GM23338 (cell line): Measurements from ENCODE around the gene SACS. TPM values are rescaled to one million over a fixed set of nuclear protein-coding genes. Genes with fewer than 3 reads are reported as not detected.

ENCODE experiments used
- ATAC-seq: fragments of 200-7000 bp; cut with Tn5 transposase; 3 replicates; pipeline ENCODE4 v1.9.1; 2020
- DNase-seq: peaks from one replicate; pipeline ENCODE4 v3.0.0-alpha.2; 2015; ENCODE audit warnings: low spot score
- H2AFZ ChIP-seq: fragments of 200-600 bp; sonication (generic); 2 replicates; pipeline ENCODE4 v1.8.0; 2016; ENCODE audit warnings: antibody characterized with exemption, mild to moderate bottlenecking, moderate library complexity
- H3F3A ChIP-seq: fragments of 200-600 bp; sonication (generic); replicated peaks from 2 replicates; pipeline ENCODE4 v1.8.0; 2017; ENCODE audit warnings: antibody characterized with exemption, mixed run types, low read depth
- H3K27ac ChIP-seq: fragments of 200-600 bp; sonication (generic); 2 replicates; pipeline ENCODE4 v1.6.1; 2016; ENCODE audit warnings: low read depth
- H3K27me3 ChIP-seq: fragments of 200-600 bp; sonication (generic); 2 replicates; pipeline ENCODE4 v1.8.0; 2016; ENCODE audit warnings: mild to moderate bottlenecking, mixed run types, moderate library complexity; ENCODE audit not compliant: insufficient read depth
- H3K36me3 ChIP-seq: fragments of 200-600 bp; sonication (generic); 2 replicates; pipeline ENCODE4 v1.8.0; 2016; ENCODE audit warnings: mild to moderate bottlenecking; ENCODE audit not compliant: insufficient read depth
- H3K4me1 ChIP-seq: fragments of 200-600 bp; sonication (generic); 2 replicates; pipeline ENCODE4 v1.8.0; 2016; ENCODE audit warnings: mild to moderate bottlenecking, moderate library complexity; ENCODE audit not compliant: insufficient read depth
- H3K4me2 ChIP-seq: fragments of 200-600 bp; sonication (generic); 2 replicates; pipeline ENCODE4 v1.7.1; 2017; ENCODE audit warnings: mixed run types
- H3K4me3 ChIP-seq: fragments of 200-600 bp; sonication (generic); 2 replicates; pipeline ENCODE4 v1.6.1; 2016; ENCODE audit warnings: mixed run types
- H3K79me2 ChIP-seq: fragments of 200-600 bp; sonication (generic); replicated peaks from 2 replicates; pipeline ENCODE4 v1.8.0; 2017; ENCODE audit warnings: mild to moderate bottlenecking; ENCODE audit not compliant: insufficient read depth
- H3K9me2 ChIP-seq: fragments of 200-600 bp; sonication (generic); 2 replicates; pipeline ENCODE4 v1.8.0; 2017; ENCODE audit not compliant: insufficient read depth
- H4K20me1 ChIP-seq: fragments of 200-600 bp; sonication (generic); replicated peaks from 2 replicates; pipeline ENCODE4 v1.8.0; 2017; ENCODE audit warnings: mild to moderate bottlenecking; ENCODE audit not compliant: insufficient read depth
- H3K27ac Mint-ChIP-seq: 2 replicates; pipeline ENCODE4 v1.8.0; 2020; ENCODE audit warnings: inconsistent platforms, mild to moderate bottlenecking, moderate library complexity, mixed read lengths
- H3K27me3 Mint-ChIP-seq: 3 replicates; pipeline ENCODE4 v1.8.0; 2022; ENCODE audit warnings: low read depth, mild to moderate bottlenecking, moderate library complexity, mixed read lengths, inconsistent platforms; ENCODE audit not compliant: insufficient read depth, poor library complexity
- H3K36me3 Mint-ChIP-seq: 3 replicates; pipeline ENCODE4 v1.8.0; 2021; ENCODE audit warnings: low read depth, mild to moderate bottlenecking, inconsistent platforms, moderate library complexity, mixed read lengths
- H3K4me1 Mint-ChIP-seq: 3 replicates; pipeline ENCODE4 v1.8.0; 2020; ENCODE audit warnings: mild to moderate bottlenecking, inconsistent platforms, mixed read lengths
- H3K4me3 Mint-ChIP-seq: 3 replicates; pipeline ENCODE4 v1.8.0; 2021; ENCODE audit warnings: moderate library complexity, mild to moderate bottlenecking, inconsistent platforms, mixed read lengths
- H3K9me3 Mint-ChIP-seq: 3 replicates; pipeline ENCODE4 v1.8.0; 2020; ENCODE audit warnings: moderate library complexity, mild to moderate bottlenecking, inconsistent platforms, mixed read lengths
- EZH2 ChIP-seq: fragments of 200-600 bp; sonication (generic); IDR thresholded peaks from one replicate; pipeline ENCODE4 v1.8.0; 2017; ENCODE audit warnings: antibody characterized with exemption, mild to moderate bottlenecking, low read depth; ENCODE audit not compliant: unreplicated experiment
- EZH2phosphoT487 ChIP-seq: fragments of 200-600 bp; sonication (generic); IDR thresholded peaks from one replicate; pipeline ENCODE4 v1.8.1; 2018; ENCODE audit warnings: antibody characterized with exemption; ENCODE audit not compliant: unreplicated experiment
- JUNB ChIP-seq: IDR thresholded peaks from one replicate; pipeline ENCODE4 v1.6.1; 2016; ENCODE audit warnings: antibody characterized with exemption; ENCODE audit not compliant: unreplicated experiment
- NANOG ChIP-seq: IDR thresholded peaks from 2 replicates; pipeline ENCODE4 v1.6.1; 2016; ENCODE audit warnings: antibody characterized with exemption, borderline replicate concordance
- POLR2AphosphoS5 ChIP-seq: IDR thresholded peaks from 2 replicates; pipeline ENCODE4 v1.6.1; 2016; ENCODE audit warnings: antibody characterized with exemption, low read depth
- STAT1 ChIP-seq: IDR thresholded peaks from one replicate; pipeline ENCODE4 v1.6.1; 2016; ENCODE audit warnings: antibody characterized with exemption; ENCODE audit not compliant: unreplicated experiment
- polyA plus RNA-seq: library from polyadenylated mRNA; unstranded; fragments of >200 nt; fragmentation: Nextera tagmentation; extraction: Ambion mirVana; gene quantifications from 2 replicates; pipeline ENCODE4 v1.2.1, GENCODE V29; 2016
- total RNA-seq: library from RNA; depleted of rRNA; stranded (reverse); fragments of >200 nt; shearing (Covaris generic); gene quantifications from 2 replicates; pipeline ENCODE4 v1.2.3, GENCODE V29; 2014
- TF ChIP-seq, protein P1 (sequence below): fragments of 250-450 bp; sonication (Bioruptor Pico); IDR thresholded peaks from 2 replicates; pipeline ENCODE4 v1.5.0; 2020; ENCODE audit warnings: mild to moderate bottlenecking, moderate library complexity

SACS gene
- total and polyA plus RNA-seq, 2 experiments from 2014 or later: 13.8 to 58.7 TPM

DNA sequence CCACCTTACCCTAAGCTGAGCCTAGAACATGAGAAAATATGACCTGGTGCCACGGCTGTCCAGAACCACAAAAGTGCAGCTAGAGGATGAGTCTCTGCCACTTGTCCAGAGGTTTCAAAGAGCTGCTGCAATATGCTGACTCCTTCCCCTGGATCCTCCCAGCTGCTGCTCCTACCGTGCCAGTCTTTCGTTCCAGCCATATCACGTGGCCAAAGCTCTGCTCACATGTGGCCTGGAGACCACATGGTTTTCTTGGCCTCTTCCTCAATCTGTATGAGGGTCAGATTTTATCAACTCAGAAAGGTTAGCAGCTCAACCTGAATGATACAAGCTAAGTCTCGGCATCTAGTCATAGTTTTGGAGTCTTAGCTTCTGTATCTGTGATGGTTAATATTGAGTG is 3.2 kb upstream of the SACS start:
- Histone ChIP-seq H3K79me2 (peaks cover 7% of the 10 kb centered on the region), H3K36me3 (no peaks in the 10 kb centered on the region), H3K9me2 (no peaks in the 10 kb centered on the region), H3K4me1 (peaks cover 18% of the 10 kb centered on the region), H2AFZ (no peak overlapping the region), H3K4me2 (no peak overlapping the region), H3K27me3 (peaks cover 6% of the 10 kb centered on the region; the same call in 1 of the 2 replicates), H3F3A (no peaks in the 10 kb centered on the region), H3K4me3 (no peak overlapping the region), H4K20me1 (no peaks in the 10 kb centered on the region), H3K27ac (no peak overlapping the region)
- H3K4me1 Mint-ChIP-seq: peaks cover 16% of the 10 kb centered on the region
- peaks cover 4% of the 10 kb centered on the region; the same call in 2 of the 3 replicates for H3K36me3 Mint-ChIP-seq
- DNase-seq (no peak), ATAC-seq (no peak)
- H3K27ac Mint-ChIP-seq: no peak overlapping the region
- no peaks in the 10 kb centered on the region for H3K9me3 Mint-ChIP-seq
- peaks cover 5% of the 10 kb centered on the region for H3K27me3 Mint-ChIP-seq
- no peak overlapping the region for H3K4me3 Mint-ChIP-seq
- TF ChIP-seq, protein P1, sequence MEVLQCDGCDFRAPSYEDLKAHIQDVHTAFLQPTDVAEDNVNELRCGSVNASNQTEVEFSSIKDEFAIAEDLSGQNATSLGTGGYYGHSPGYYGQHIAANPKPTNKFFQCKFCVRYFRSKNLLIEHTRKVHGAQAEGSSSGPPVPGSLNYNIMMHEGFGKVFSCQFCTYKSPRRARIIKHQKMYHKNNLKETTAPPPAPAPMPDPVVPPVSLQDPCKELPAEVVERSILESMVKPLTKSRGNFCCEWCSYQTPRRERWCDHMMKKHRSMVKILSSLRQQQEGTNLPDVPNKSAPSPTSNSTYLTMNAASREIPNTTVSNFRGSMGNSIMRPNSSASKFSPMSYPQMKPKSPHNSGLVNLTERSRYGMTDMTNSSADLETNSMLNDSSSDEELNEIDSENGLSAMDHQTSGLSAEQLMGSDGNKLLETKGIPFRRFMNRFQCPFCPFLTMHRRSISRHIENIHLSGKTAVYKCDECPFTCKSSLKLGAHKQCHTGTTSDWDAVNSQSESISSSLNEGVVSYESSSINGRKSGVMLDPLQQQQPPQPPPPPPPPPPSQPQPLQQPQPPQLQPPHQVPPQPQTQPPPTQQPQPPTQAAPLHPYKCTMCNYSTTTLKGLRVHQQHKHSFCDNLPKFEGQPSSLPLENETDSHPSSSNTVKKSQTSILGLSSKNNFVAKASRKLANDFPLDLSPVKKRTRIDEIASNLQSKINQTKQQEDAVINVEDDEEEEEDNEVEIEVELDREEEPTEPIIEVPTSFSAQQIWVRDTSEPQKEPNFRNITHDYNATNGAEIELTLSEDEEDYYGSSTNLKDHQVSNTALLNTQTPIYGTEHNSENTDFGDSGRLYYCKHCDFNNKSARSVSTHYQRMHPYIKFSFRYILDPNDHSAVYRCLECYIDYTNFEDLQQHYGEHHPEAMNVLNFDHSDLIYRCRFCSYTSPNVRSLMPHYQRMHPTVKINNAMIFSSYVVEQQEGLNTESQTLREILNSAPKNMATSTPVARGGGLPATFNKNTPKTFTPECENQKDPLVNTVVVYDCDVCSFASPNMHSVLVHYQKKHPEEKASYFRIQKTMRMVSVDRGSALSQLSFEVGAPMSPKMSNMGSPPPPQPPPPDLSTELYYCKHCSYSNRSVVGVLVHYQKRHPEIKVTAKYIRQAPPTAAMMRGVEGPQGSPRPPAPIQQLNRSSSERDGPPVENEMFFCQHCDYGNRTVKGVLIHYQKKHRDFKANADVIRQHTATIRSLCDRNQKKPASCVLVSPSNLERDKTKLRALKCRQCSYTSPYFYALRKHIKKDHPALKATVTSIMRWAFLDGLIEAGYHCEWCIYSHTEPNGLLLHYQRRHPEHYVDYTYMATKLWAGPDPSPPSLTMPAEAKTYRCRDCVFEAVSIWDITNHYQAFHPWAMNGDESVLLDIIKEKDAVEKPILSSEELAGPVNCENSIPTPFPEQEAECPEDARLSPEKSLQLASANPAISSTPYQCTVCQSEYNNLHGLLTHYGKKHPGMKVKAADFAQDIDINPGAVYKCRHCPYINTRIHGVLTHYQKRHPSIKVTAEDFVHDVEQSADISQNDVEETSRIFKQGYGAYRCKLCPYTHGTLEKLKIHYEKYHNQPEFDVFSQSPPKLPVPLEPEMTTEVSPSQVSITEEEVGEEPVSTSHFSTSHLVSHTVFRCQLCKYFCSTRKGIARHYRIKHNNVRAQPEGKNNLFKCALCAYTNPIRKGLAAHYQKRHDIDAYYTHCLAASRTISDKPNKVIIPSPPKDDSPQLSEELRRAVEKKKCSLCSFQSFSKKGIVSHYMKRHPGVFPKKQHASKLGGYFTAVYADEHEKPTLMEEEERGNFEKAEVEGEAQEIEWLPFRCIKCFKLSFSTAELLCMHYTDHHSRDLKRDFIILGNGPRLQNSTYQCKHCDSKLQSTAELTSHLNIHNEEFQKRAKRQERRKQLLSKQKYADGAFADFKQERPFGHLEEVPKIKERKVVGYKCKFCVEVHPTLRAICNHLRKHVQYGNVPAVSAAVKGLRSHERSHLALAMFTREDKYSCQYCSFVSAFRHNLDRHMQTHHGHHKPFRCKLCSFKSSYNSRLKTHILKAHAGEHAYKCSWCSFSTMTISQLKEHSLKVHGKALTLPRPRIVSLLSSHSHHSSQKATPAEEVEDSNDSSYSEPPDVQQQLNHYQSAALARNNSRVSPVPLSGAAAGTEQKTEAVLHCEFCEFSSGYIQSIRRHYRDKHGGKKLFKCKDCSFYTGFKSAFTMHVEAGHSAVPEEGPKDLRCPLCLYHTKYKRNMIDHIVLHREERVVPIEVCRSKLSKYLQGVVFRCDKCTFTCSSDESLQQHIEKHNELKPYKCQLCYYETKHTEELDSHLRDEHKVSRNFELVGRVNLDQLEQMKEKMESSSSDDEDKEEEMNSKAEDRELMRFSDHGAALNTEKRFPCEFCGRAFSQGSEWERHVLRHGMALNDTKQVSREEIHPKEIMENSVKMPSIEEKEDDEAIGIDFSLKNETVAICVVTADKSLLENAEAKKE (CRISPR knock-in tag): no peak

DNA sequence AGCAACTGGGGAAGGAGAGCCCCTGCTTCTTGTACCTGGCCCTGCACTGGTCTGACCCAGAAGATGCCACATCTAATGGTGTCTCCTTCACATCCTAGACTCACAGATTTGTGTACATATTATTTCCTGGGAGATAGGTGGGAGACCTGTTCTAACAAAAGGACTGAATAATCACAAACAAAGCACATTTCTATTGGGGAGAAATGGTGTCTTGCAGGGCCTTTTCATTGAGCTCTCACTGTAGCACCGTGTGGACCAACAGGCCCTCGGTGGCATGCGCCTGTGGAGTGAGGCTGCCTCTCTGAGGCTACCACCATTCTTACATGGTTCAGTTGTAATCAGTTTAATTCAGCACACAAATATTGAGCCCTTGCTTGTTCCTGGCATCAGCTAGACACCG is 989 bp upstream of the SACS start:
- Histone ChIP-seq H3K4me1 (peaks cover 21% of the 10 kb centered on the region), H3K79me2 (peaks cover 29% of the 10 kb centered on the region), H3K27me3 (peaks cover 7% of the 10 kb centered on the region; the same call in 1 of the 2 replicates), H3F3A (no peaks in the 10 kb centered on the region), H3K4me3 (no peak overlapping the region), H2AFZ (peak overlapping the region; percentile 86; the same call in 1 of the 2 replicates), H3K27ac (no peak overlapping the region), H4K20me1 (no peaks in the 10 kb centered on the region), H3K36me3 (no peaks in the 10 kb centered on the region), H3K9me2 (no peaks in the 10 kb centered on the region), H3K4me2 (0 out of 2 replicates have a peak overlapping the region, but pooled peaks have one; percentile 70)
- Mint-ChIP-seq H3K27me3 (peaks cover 5% of the 10 kb centered on the region), H3K9me3 (no peaks in the 10 kb centered on the region), H3K36me3 (peaks cover 16% of the 10 kb centered on the region; the same call in 2 of the 3 replicates), H3K4me3 (no peak overlapping the region; the same call in 2 of the 3 replicates), H3K4me1 (peaks cover 25% of the 10 kb centered on the region), H3K27ac (no peak overlapping the region)
- ATAC-seq (no peak), DNase-seq (no peak)
- TF ChIP-seq STAT1 (no peak), EZH2 (no peak), EZH2phosphoT487 (no peak), JUNB (no peak), POLR2AphosphoS5 (no peak), NANOG (no peak)
